ENCODE measurements around the gene CALCA. TPM values are rescaled to one million over a fixed set of nuclear protein-coding genes. Genes with fewer than 3 reads are reported as not detected.
"Not testable (repeated sequence)": the region's sequence is repeated elsewhere in the genome, so short reads cannot be mapped to it uniquely, and the experiment has no call there.

Gene CALCA
- total RNA-seq, result not detected

DNA sequence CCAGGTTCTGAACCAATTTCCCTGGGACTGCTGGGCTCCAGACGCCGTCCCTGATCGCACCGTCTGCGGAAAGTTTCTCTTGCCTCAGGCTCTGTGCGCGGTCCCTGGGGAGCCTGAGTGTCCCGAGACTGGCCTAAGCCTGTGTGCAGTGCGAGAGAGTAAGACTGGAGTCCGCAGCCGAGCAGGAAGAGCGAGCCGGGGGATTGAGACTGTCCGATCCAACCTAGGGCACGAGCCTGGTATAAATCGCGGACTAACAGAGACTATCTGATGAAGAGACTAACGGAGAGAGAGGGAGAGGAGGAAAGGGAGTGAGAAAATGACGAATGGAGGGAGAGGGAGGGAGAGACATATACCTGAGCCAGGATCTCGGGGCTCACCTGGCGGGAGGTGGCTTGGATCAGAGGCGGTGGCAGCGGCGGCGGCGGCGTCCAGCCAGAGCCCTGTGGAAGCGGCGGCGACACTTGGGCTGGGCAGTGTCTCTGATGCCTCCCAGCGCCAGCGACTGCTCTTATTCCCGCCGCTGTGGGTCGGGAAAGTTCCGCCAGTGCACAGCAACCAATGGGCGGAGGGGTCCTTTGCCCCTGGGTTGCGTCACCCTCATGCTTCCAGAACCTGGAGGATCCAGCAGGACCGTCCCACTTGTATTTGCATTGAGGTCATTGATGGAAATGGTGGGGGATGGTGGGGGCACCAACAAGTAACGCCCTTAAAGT is at the start of gene CALCA:
Gene CALCA, minus strand, starts transcription at position 487 of the 716 bp plus-strand sequence. CDS start 1,159 bp downstream, outside the sequence.
- ATAC-seq, result no peak

- no peak for ATAC-seq
Measured at GRCh38 chr11:15016200-15016599, 44.0 kb upstream of the CALCA start.

GRCh38 chr11:15011776-15012345 is 39.7 kb upstream of the CALCA start:
- no peak for ATAC-seq

DNA sequence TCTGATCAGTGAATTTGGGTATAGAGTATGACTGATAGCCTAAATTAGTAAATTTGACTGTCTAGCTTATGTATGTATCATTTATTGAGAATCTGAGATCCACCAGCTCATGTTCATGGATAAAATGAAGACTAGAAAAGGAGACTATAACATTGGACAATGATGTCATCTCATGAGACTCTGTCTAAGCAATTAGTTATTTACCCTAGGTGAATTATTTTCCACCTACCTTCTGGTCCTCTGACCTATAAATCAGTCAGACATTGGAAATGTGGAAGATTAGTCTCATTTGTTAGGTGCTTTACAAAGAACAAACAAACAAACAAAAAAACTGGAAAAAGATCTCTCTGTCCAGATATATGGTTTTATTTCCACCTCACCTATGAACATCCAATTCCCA is 38.7 kb upstream of the CALCA start:
- no peak for ATAC-seq

- ATAC-seq, result no peak
Measured at GRCh38 chr11:15006139-15006759, 34.1 kb upstream of the CALCA start.

DNA sequence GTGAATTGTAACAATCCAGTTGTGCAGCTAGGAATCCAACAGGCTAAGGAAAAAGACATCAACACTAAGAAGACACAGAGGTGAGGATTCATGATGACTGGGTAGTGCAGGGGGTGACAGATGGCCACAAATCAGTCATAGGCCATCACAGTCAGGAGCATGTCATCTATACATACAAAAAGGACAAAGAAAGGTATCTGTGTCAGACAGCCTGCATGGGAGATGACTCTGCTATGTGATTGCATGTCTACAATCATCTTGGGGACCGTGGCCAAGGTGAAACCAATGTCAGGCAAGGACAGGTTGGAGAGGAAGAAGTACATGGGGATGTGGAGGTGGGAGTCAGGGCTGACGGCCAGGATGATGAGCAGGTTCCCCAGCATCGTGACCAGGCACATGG is 16.0 kb upstream of the CALCA start:
- not testable (repeated sequence) for ATAC-seq

GRCh38 chr11:14981507-14981906 is 9.4 kb upstream of the CALCA start:
- ATAC-seq, result no peak

GRCh38 chr11:14980854-14981253 is 8.7 kb upstream of the CALCA start:
- no peak for ATAC-seq

- no peak for ATAC-seq
Measured at GRCh38 chr11:14977101-14977880, 5.1 kb upstream of the CALCA start.

DNA sequence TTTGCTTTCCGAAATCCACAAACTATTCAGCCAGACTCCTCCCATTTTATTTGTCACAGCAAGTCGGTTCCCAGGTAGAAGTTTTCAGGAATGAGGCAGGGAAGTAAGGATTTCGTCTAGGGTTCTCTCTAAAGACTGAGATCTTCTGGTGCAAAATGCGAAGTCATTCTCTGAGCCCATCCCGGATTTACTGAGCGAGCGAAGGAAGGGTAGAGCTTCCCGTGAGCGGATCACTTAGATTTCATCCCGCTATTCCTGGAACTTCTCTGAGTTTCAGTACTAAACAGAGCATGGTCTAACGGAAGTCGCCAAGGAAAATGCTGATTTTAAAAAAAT is 3.1 kb upstream of the CALCA start:
- ATAC-seq, result no peak

DNA sequence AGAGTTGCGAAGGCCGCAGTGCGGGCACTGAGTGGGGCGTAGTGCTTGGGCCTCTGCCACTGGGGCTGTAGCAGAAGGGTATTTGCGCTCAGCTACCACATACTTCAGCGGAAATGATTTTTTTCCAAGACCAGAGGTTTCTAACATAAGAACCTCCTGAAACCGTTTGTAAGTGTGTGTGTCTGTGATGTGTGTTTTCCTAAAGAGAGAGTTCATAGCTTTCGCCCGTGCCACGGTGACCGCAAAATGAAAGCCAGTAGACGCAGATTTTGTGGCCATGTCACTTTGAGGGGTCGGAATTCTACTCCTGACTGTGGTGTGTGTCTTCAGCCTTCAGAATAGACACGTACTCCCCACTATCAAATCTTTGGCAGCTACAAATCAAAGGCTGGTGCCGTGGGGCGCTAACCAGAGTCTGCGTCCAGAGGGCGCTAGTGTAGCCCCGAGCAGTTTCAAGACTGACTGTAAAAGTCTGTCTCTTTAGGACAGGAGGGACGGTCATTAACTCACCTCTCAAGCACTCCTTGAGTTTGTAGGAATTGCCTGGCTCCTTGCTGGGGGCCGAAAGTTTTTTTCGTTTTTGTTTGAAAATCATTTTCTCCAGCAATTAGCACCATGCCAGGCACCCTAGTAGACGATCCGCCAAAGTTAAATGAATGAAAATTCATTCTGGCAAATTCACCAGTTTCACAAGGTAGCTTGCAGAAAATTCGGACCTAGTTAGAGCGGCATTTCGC is 2.5 kb upstream of the CALCA start:
- ATAC-seq, result peak; percentile 41

GRCh38 chr11:14973621-14974514 is 1.7 kb upstream of the CALCA start:
- ATAC-seq, result no peak

DNA sequence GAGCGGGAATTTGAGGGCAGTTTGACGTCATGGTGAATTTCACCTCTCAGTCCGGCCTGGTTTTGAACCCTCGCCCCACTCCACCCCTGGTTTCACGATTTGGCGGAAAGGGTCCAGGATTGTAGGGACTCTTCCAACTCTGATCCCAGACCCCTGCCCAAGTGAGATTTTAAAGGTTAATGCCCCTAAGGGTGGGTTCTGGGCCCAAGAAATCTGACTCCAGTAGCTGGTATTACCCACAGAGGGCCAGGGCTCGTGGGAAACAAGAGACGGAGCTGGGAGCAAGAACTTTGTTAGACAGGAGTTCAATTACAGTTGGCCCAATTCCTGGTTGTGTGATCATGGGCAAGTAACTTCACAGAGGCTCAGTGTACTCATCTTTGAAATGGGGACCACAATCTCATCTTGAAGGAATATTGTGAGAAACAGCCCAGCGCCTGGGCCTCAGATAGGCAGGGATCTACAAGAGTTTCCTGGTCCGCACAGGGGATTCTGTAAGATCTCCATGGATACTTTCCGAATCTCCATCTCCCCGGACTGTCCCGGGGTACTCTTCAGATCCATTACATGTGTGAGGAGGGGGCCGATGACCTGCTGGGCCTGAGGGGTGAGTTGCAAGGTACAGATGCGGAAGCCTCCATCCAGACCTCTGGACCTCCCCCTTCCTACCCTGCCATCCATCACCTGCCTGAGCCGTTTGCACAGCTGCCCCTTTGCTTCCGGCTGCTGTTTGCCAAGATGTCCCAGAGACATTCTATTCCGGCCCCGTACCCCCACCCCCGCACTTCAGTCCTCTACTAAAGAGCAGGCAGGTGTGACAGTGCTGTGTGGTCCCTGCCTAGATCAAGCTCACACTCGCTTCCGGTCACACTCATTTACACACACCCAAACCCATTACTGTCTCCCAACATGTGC is 687 bp upstream of the CALCA start:
- ATAC-seq, result peak; percentile 24

DNA sequence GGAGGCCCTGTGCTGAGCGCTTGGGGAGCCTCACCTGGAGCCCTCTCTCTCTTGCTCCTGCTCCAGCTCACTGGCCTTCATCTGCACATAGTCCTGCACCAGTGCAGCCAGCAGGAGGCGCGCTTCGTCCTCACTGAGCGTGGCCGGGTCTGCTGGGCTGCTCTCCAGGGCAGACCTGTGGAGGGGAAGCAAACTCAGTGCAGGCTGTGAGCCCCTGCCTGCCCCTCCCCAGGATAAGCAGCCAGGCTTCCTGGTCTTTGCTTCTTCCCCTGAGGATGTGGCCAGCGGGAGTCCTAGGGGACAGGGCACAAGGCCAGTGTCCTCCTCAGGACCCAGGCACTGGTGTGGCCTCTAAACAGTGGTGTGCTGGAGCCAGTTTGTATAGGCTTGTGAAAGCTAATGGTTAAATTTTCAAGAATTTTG is 2.2 kb downstream of the CALCA start:
- peak; percentile 46 for ATAC-seq

GRCh38 chr11:14967581-14968243 is 4.4 kb downstream of the CALCA start:
- ATAC-seq, result no peak

DNA sequence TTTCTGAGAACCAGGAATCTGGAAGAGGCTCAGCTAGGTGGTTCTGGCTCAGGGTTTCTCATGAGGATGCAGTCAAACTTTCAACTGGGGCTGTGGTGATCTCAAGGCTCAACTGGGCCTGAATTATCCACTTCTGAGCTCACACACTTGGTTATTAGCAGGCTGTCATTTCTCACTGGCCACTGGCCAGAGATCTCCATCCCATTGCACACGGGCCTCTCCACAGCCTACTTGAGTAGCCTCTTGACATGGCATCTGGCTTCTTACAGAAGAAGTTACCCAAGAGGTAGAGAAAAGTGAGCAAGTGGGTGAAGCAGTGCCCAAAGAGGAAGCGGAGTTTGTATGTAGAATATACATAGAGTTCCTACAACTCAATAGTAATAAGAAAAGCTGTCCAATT is 16.0 kb downstream of the CALCA start:
- ATAC-seq, result no peak

- no peak for ATAC-seq
Measured at GRCh38 chr11:14954581-14954980, 17.6 kb downstream of the CALCA start.

DNA sequence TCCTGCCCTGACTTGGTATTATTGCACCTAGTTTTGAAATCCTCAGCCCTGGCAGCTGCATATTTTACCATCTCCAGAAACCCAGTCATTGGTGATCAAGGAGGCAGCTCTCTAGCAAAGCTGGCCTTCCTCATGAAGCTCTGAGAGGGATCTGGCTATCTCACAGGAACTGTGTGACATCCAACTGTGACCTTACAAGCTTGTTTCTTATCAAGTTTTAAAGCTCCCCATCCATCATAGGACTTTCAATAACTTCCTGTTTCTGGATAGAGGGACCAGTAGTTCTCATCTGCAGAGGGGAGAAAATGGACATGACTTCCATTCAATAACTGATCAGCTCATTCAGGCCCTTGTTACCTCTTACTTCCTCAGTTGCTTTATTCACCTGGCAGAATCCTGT is 18.2 kb downstream of the CALCA start:
- ATAC-seq, result no peak

DNA sequence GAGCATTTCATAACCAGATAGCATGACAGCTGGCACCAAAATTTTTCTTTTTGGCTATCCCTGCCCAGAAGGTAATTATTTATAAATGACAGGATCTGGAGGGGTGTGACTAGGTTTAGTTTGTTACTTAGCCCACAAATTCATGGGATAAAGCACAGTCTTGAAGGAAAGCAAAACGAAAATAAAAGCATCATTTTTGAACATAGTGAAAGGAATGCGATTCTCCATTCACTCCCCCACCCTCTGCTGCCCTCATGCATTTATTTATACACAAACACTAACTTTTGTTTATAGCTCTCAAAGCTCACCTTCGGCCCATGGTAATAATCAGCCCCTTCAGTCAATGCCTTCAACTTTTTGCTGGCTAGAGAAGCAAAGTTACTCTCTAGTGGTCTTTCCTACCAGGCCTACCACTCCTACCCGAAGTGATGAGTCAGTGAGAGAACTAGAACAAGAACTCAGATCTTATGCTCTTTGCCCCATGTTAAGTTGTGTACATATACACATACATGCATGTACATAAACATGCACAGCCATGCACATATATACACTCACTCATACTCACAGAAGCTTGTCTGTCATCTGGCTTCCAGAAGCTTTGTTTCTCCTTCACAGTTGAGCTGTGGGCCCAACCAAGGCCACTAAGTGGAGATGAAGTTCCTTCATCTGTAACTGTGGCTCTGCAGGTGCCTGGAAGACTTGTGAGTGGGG is 22.6 kb downstream of the CALCA start:
- no peak for ATAC-seq

Data from esophagus mucosa (tissue), 1 donor.